Small intestine (tissue), 7 donors: ENCODE data around the gene PROM2. TPM values are rescaled to one million over a fixed set of nuclear protein-coding genes. Genes with fewer than 3 reads are reported as not detected.

Experiments
- DNase-seq, 2 donors: peaks; one replicate each; pipeline versions ENCODE4 v3.0.0 to v3.0.0-alpha.2; 2013
- FAIRE-seq: peaks from 2 replicates; lab custom pipeline; 2012; peaks lifted over from hg19 to GRCh38; lab: Jason Lieb, UNC
- H3K27ac ChIP-seq, 3 donors: one replicate each; pipeline ENCODE4 v1.5.1; 2013; ENCODE audit warnings: low read length in 2 of 3, mild to moderate bottlenecking in 2 of 3, control low read depth in 1 of 3, inconsistent platforms in 1 of 3, low read depth in 1 of 3, moderate library complexity in 1 of 3
- H3K27me3 ChIP-seq, 3 donors: one replicate each; pipeline ENCODE4 v1.6.1; 2013; ENCODE audit warnings: low read length in 3 of 3, inconsistent platforms in 1 of 3; ENCODE audit not compliant: control insufficient read depth in 3 of 3, insufficient read depth in 3 of 3
- H3K36me3 ChIP-seq, 3 donors: one replicate each; pipeline ENCODE4 v1.6.1; 2013; ENCODE audit warnings: low read length in 3 of 3, inconsistent platforms in 1 of 3, low read depth in 1 of 3, mild to moderate bottlenecking in 1 of 3, moderate library complexity in 1 of 3; ENCODE audit not compliant: control insufficient read depth in 3 of 3, insufficient read depth in 2 of 3
- H3K4me1 ChIP-seq, 3 donors: one replicate each; pipeline ENCODE4 v1.6.1; 2013; ENCODE audit warnings: low read length in 2 of 3, inconsistent platforms in 1 of 3, low read depth in 1 of 3, mild to moderate bottlenecking in 1 of 3, moderate library complexity in 1 of 3; ENCODE audit not compliant: control insufficient read depth in 3 of 3, insufficient read depth in 2 of 3
- H3K4me3 ChIP-seq, 3 donors: one replicate each; pipeline ENCODE4 v1.5.1; 2013; ENCODE audit warnings: low read length in 3 of 3, control low read depth in 1 of 3, inconsistent platforms in 1 of 3, low read depth in 1 of 3, mild to moderate bottlenecking in 1 of 3, moderate library complexity in 1 of 3
- H3K9me3 ChIP-seq, 2 donors: one replicate each; pipeline ENCODE4 v1.6.1; 2013; ENCODE audit warnings: low read depth in 1 of 2, low read length in 1 of 2; ENCODE audit not compliant: control insufficient read depth in 2 of 2, insufficient read depth in 1 of 2
- WGBS, 3 donors: extraction: QIAGEN DNeasy Blood & Tissue Kit; methylation state at CpG; one replicate each; pipeline ENCODE4 v1.1.7; 2013; 5-methylcytosine and 5-hydroxymethylcytosine counted together
- polyA plus RNA-seq, 4 donors: library from polyadenylated mRNA; stranded (reverse) in 3 of 4; unstranded in 1 of 4; fragments of 200-250 nt in 3 of 4; fragments of 120-200 nt in 1 of 4; gene quantifications; one replicate each; pipeline versions ENCODE4 v1.2.1 to v1.2.3, GENCODE V29; 2013
- donor health status: healthy with polysubstance abuse.
- donor health status: control.
- donor health status: control.
- donor health status: Bipolar disorder and iron deficiency.
- donor health status: healthy.

Gene PROM2
- polyA plus RNA-seq, 4 donors, result 1.1 to 17.9 (median 1.8) TPM

DNA sequence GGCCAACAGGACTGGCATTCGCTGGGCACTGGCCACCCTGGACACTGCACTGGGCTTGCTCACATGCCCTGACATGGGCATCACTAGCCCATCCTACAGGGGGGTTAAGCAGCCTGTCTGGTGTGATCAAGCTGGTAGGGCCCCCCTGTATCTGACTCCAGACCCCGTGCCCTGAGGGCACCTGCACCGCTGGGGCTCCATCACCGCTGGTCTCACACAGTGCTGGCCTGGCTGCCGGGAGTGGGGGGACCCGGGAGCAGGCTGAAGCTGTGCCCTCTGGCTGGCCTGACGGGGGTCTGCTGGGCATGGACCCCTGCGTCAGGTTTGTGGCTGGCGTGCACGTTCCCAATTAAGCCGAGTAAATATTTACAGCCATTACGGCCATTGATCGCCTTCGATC lies 55.2 kb downstream of the PROM2 start:
- Histone ChIP-seq H3K9me3 (no peaks in the 10 kb centered on the region), H3K4me1 (no peaks in the 10 kb centered on the region), H3K27me3 (peaks cover 0 to 3% (median 0%) of the 10 kb centered on the region in 3 donors), H3K4me3 (no peak overlapping the region), H3K27ac (no peak overlapping the region), H3K36me3 (no peaks in the 10 kb centered on the region)
- no peak for FAIRE-seq
- no peak for DNase-seq
- 86 to 91% (median 87%) methylated on average over 14 of the region's 14 CpGs for WGBS, 3 donors

DNA sequence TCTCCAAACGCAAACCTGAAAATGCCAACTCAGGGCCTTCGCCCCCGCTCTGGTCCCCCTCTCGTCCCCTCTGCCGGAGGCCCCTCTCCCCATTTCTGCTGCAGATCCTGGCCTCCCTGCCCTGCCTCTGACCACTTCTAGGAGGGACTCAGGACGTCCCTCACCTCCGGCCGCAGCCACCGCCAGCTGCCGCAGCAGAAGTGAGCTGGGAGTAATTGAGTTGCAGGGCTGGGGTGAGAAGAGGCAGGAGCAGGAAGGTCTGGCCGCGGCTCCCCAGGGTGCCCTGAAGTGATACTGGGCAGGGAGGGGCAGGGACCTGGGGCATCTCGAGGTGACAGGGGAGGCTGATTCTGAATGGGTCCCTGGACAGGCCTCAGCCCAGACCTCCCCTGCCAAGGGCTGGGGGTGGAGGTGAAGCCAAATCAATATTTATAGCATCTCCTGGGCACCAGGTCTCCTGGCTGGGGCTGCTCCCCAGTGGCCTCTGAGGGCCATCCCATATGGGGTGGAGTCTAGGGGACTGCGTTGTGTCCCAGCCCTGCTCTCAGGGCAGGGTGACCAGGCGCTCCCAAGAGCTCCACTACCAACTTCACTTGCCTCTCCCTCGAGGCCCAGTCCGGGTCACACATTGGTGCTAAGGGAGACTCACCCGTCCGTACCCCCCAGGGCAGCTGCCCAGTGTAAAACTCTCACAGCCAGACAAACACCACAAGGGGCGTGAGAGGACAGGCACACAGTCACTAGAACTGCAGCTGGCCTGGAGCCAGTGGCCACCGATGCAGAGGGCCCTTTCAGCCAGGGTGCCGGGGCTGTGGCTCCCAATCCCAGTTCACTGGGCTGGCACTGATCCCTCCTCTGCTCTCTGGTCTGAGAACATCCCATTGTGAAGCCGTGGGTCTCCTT lies 55.9 kb downstream of the PROM2 start:
- FAIRE-seq, result no peak
- Histone ChIP-seq H3K27ac (no peak overlapping the region), H3K9me3 (no peaks in the 10 kb centered on the region), H3K36me3 (no peaks in the 10 kb centered on the region), H3K4me3 (no peak overlapping the region), H3K27me3 (peaks cover 0 to 3% (median 0%) of the 10 kb centered on the region in 3 donors), H3K4me1 (no peaks in the 10 kb centered on the region)
- no peak for DNase-seq
- WGBS, 3 donors, result 74 to 78% (median 75%) methylated on average over 23 of the region's 23 CpGs

DNA sequence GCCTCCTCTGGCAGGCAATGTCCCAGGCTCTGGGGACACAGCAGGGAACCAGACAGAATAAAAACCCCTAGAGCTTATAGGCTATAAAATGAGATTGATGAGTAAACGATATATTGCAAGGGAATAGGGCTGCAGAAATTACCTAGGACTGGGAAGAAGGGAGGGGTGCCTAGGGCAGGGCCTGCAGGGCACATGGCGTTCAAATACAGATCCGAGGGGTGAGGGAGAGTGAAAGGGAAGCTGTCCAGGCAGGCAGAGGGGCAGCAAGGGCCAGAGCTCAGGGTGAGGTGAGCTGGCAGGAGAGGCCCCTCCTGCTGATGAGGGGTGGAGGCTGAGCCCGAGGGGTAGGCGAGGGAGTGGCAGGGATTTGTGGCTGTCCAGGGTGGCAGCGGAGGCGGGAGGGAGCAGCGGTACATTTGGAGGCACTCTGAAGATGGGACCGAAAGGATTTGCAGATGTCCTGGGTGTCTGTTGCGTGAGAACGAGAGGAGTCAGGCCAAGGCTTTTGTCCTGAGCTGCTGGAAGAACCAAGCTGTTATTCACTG lies 56.6 kb downstream of the PROM2 start:
- 80 to 81% (median 81%) methylated on average over 11 of the region's 11 CpGs for WGBS, 3 donors
- DNase-seq (no peak), FAIRE-seq (no peak)
- Histone ChIP-seq H3K27ac (no peak overlapping the region), H3K36me3 (no peaks in the 10 kb centered on the region), H3K9me3 (no peaks in the 10 kb centered on the region), H3K27me3 (peaks cover 0 to 3% (median 0%) of the 10 kb centered on the region in 3 donors), H3K4me1 (no peaks in the 10 kb centered on the region), H3K4me3 (no peak overlapping the region)

DNA sequence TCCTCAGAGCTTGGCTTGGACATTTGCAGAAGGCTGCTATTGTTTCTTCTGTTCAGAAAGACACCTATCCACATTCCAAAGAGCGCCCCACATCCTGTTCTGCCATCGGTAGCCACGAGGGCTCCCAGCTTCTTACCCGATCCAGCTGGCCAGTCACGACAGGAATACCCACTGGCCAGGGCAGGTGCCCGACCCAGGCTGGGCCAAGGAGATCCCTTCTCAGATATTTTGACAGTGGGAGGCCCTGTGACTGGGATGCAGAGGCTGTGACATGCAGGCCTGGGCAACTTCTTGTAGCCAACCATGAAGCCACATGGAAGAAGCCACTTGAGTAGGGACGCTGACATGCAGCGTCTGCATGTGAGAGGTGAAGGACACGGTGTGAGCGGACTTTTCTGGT lies 57.4 kb downstream of the PROM2 start:
- Histone ChIP-seq H3K27ac (no peak overlapping the region), H3K4me1 (no peaks in the 10 kb centered on the region), H3K4me3 (no peak overlapping the region), H3K27me3 (peaks cover 0 to 3% (median 0%) of the 10 kb centered on the region in 3 donors), H3K9me3 (no peaks in the 10 kb centered on the region), H3K36me3 (no peaks in the 10 kb centered on the region)
- no peak for DNase-seq
- 88 to 93% (median 89%) methylated on average over 10 of the region's 10 CpGs for WGBS, 3 donors
- FAIRE-seq, result no peak

DNA sequence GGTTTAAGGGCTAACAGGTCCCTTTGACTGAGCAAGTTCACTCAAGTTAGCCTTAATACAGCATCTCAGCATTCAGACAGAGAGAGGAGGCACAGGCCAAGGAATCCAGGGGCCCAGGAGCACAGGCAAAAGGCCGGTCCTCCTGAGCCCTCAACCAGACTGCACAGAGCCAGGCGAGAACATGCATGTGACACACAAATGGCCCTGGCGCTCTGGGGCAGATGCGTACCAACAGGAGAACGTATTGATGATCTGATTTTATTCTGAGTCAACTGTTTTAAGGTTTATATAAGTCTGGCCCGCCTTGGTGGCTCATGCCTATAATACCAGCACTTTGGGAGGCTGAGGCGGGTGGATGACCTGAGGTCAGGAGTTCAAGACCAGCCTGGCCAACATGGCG lies 57.8 kb downstream of the PROM2 start:
- H3K27me3 ChIP-seq, result peaks cover 0 to 5% (median 0%) of the 10 kb centered on the region in 3 donors
- H3K9me3 ChIP-seq, result no peaks in the 10 kb centered on the region
- no peaks in the 10 kb centered on the region for H3K36me3 ChIP-seq
- DNase-seq, result no peak
- H3K4me1 ChIP-seq, result no peaks in the 10 kb centered on the region
- no peak overlapping the region for H3K4me3 ChIP-seq
- WGBS, 3 donors, result 93 to 94% (median 93%) methylated on average over 8 of the region's 8 CpGs
- H3K27ac ChIP-seq, result no peak overlapping the region
- FAIRE-seq, result no peak

DNA sequence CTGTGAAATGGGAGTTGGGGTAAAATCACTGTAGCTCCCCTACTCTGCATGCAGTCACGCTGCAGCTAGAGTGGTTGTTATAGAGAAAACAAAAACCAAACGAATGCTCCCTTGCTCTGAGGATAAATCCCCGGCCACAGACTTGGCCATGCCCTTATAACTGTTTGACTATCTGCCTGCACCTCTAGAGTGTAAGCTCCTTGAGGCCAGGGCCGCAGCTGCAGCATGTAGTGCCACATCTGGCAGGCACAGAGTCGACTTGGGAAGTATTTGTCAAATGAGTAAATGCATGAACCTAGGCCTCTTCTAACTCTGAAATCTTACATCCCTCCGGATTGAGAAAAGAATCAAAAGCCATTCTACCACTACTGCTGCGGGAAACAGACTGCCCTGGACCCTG lies 58.8 kb downstream of the PROM2 start:
- 78 to 86% (median 83%) methylated on average over 7 of the region's 7 CpGs for WGBS, 3 donors
- no peaks in the 10 kb centered on the region for H3K36me3 ChIP-seq
- no peaks in the 10 kb centered on the region for H3K9me3 ChIP-seq
- no peaks in the 10 kb centered on the region for H3K4me1 ChIP-seq
- H3K27ac ChIP-seq, result no peak overlapping the region
- peaks cover 0 to 8% (median 0%) of the 10 kb centered on the region in 3 donors for H3K27me3 ChIP-seq
- no peak for FAIRE-seq
- no peak for DNase-seq
- H3K4me3 ChIP-seq, result no peak overlapping the region

DNA sequence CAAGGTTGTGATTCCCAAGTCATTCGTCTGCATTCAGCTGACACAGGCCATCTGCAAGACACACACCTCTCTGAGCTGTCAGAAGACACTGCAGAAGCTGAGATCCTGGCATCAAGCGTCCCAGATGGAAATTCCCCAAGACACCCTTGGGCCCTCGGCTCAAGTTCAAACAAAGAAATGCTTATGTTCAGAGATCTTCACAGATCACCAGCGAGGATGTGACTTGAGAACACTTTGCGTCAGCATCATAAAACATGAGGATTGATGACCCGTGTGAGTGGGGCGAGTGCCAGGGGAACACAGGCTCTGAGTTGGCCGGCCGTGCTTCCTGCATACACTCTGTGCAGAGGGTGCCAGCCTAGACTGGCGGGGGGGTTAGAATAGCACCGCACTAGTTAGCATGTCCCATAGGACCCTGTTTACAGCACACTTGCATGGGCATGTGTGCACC lies 59.7 kb downstream of the PROM2 start:
- FAIRE-seq, result no peak
- peaks cover 0 to 9% (median 0%) of the 10 kb centered on the region in 3 donors for H3K27me3 ChIP-seq
- H3K4me1 ChIP-seq, result no peaks in the 10 kb centered on the region
- H3K27ac ChIP-seq, result no peak overlapping the region
- no peaks in the 10 kb centered on the region for H3K36me3 ChIP-seq
- WGBS, 3 donors, result 28 to 55% (median 52%) methylated on average over 11 of the region's 11 CpGs
- no peaks in the 10 kb centered on the region for H3K9me3 ChIP-seq
- no peak overlapping the region for H3K4me3 ChIP-seq
- DNase-seq, result no peak

DNA sequence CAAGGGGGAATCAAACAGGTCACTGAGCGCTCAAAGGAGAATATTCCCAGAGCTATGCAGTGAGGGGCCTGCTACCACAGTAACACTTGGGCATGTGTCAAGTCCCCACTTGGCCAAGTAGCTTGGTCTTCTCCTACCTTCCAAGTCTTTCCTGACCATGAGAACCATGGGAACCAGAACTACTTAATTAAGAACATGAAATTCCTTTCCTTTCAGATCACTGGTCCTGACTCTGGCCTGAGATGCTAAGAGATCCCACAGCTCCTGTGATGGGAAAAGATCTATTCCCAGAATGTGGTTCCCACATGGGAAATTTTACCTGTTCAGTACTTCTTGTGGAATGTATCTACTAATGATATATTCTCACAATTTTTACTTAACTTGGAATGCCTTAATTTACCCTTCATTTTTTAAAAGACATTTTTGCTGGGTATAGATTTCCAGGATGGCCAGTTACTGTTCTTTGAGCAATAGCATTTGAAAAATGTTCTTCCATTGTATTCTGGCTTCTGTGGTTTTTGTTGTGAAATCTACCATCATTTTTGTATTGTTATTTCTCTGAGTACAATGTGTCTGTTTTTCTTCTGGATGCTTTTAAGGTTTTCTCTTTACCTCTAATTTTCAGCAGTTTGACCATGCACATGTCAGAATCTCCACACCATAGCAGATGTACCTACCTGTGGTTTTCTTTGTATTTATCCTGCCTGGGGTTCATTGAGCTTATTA lies 60.8 kb downstream of the PROM2 start:
- Histone ChIP-seq H3K36me3 (no peaks in the 10 kb centered on the region), H3K4me1 (no peaks in the 10 kb centered on the region), H3K27ac (no peak overlapping the region), H3K4me3 (no peak overlapping the region), H3K9me3 (no peaks in the 10 kb centered on the region), H3K27me3 (peaks cover 0 to 9% (median 0%) of the 10 kb centered on the region in 3 donors)
- FAIRE-seq (no peak), DNase-seq (no peak)
- 91 to 100% (median 100%) methylated on average over 1 of the region's 1 CpG for WGBS, 3 donors
